ACC112 (cell line): ENCODE measurements around the gene MCM5.

Experiments used
- H2AFZ ChIP-seq: fragments of 200-600 bp; sonication (generic); one replicate; pipeline ENCODE4 v1.6.0; 2017; ENCODE audit warnings: antibody characterized with exemption, low read length; ENCODE audit not compliant: unreplicated experiment
- H3K27ac ChIP-seq: fragments of 200-600 bp; sonication (generic); 2 replicates; pipeline ENCODE4 v1.5.1; 2014; ENCODE audit warnings: low read depth, mild to moderate bottlenecking, antibody characterized with exemption, low read length, moderate library complexity
- H3K27me3 ChIP-seq: fragments of 200-600 bp; sonication (generic); 2 replicates; pipeline ENCODE4 v1.6.1; 2014; ENCODE audit warnings: mild to moderate bottlenecking, antibody characterized with exemption, low read length, moderate library complexity, mixed read lengths; ENCODE audit not compliant: insufficient read depth
- H3K36me3 ChIP-seq: fragments of 200-600 bp; sonication (generic); 2 replicates; pipeline ENCODE4 v1.6.1; 2016; ENCODE audit warnings: mild to moderate bottlenecking, antibody characterized with exemption, low read length, moderate library complexity, mixed read lengths; ENCODE audit not compliant: insufficient read depth
- H3K4me1 ChIP-seq: fragments of 200-600 bp; sonication (generic); one replicate; pipeline ENCODE4 v1.6.1; 2016; ENCODE audit warnings: low read length, mixed read lengths; ENCODE audit not compliant: insufficient read depth, unreplicated experiment, control insufficient read depth
- H3K4me3 ChIP-seq: fragments of 200-600 bp; sonication (generic); 2 replicates; pipeline ENCODE4 v1.5.1; 2014; ENCODE audit warnings: mild to moderate bottlenecking, low read depth, low read length
- H3K79me2 ChIP-seq: fragments of 200-600 bp; sonication (generic); one replicate; pipeline ENCODE4 v1.6.0; 2016; ENCODE audit warnings: low read length; ENCODE audit not compliant: control insufficient read depth, unreplicated experiment, insufficient read depth

MCM5 gene

GRCh38 chr22:35379146-35379993 lies 20.6 kb upstream of the MCM5 start:
- peaks cover 8% of the 10 kb centered on the region; the same call in 1 of the 2 replicates for H3K36me3 ChIP-seq
- peaks cover 20% of the 10 kb centered on the region for H3K79me2 ChIP-seq
- H3K4me1 ChIP-seq = peaks cover 44% of the 10 kb centered on the region
- no peaks in the 10 kb centered on the region for H3K27me3 ChIP-seq
- H3K27ac ChIP-seq = no peak overlapping the region
- no peak overlapping the region for H3K4me3 ChIP-seq
- no peak overlapping the region for H2AFZ ChIP-seq

GRCh38 chr22:35380013-35380412 lies 19.9 kb upstream of the MCM5 start:
- H3K4me1 ChIP-seq = peaks cover 44% of the 10 kb centered on the region
- H3K36me3 ChIP-seq = peaks cover 8% of the 10 kb centered on the region; the same call in 1 of the 2 replicates
- H3K79me2 ChIP-seq = peaks cover 20% of the 10 kb centered on the region
- H3K27me3 ChIP-seq = no peaks in the 10 kb centered on the region
- peak overlapping the region; percentile 68; the same call in 1 of the 2 replicates for H3K27ac ChIP-seq
- 0 out of 2 replicates have a peak overlapping the region, but pooled peaks have one; percentile 97 for H3K4me3 ChIP-seq
- no peak overlapping the region for H2AFZ ChIP-seq

GRCh38 chr22:35380537-35381423 lies 19.2 kb upstream of the MCM5 start, which contains the start of gene HMOX1:
HMOX1 (plus strand) TSS chr22:35381096; CDS start chr22:35381174, 78 bp downstream.
- Histone ChIP-seq H3K27ac (peak within 1 kb of the TSS; percentile 68), H3K4me3 (peak within 1 kb of the TSS; percentile 97), H3K36me3 (peaks cover 8% of the 10 kb centered on the region; the same call in 1 of the 2 replicates), H3K27me3 (no peaks in the 10 kb centered on the region), H3K4me1 (peaks cover 37% of the 10 kb centered on the region), H3K79me2 (peaks cover 22% of the 10 kb centered on the region), H2AFZ (peak within 1 kb of the TSS; percentile 89)

- peaks cover 8% of the 10 kb centered on the region; the same call in 1 of the 2 replicates for H3K36me3 ChIP-seq
- no peaks in the 10 kb centered on the region for H3K27me3 ChIP-seq
- peaks cover 22% of the 10 kb centered on the region for H3K79me2 ChIP-seq
- H3K27ac ChIP-seq = peak overlapping the region; percentile 68
- peaks cover 35% of the 10 kb centered on the region for H3K4me1 ChIP-seq
- H2AFZ ChIP-seq = peak overlapping the region; percentile 89
- peak overlapping the region; percentile 97 for H3K4me3 ChIP-seq
Observed at GRCh38 chr22:35381424-35382009, 18.4 kb upstream of the MCM5 start.

- H3K27ac ChIP-seq = no peak overlapping the region
- peak overlapping the region; percentile 51 for H3K4me3 ChIP-seq
- H2AFZ ChIP-seq = no peak overlapping the region
- no peaks in the 10 kb centered on the region for H3K27me3 ChIP-seq
- H3K4me1 ChIP-seq = peaks cover 19% of the 10 kb centered on the region
- peaks cover 8% of the 10 kb centered on the region; the same call in 1 of the 2 replicates for H3K36me3 ChIP-seq
- peaks cover 22% of the 10 kb centered on the region for H3K79me2 ChIP-seq
Observed at GRCh38 chr22:35383679-35384071, 16.3 kb upstream of the MCM5 start.

GRCh38 chr22:35384527-35384926 lies 15.4 kb upstream of the MCM5 start:
- Histone ChIP-seq H3K27ac (no peak overlapping the region), H3K4me1 (peaks cover 19% of the 10 kb centered on the region), H3K27me3 (no peaks in the 10 kb centered on the region), H2AFZ (no peak overlapping the region), H3K36me3 (peaks cover 8% of the 10 kb centered on the region; the same call in 1 of the 2 replicates), H3K79me2 (peaks cover 22% of the 10 kb centered on the region), H3K4me3 (no peak overlapping the region)

- H3K27me3 ChIP-seq = no peaks in the 10 kb centered on the region
- H3K4me1 ChIP-seq = peaks cover 14% of the 10 kb centered on the region
- H3K27ac ChIP-seq = no peak overlapping the region
- H3K4me3 ChIP-seq = no peak overlapping the region
- H3K36me3 ChIP-seq = peaks cover 8% of the 10 kb centered on the region; the same call in 1 of the 2 replicates
- peaks cover 22% of the 10 kb centered on the region for H3K79me2 ChIP-seq
- no peak overlapping the region for H2AFZ ChIP-seq
Observed at GRCh38 chr22:35384975-35385588, 14.9 kb upstream of the MCM5 start.

- no peak overlapping the region for H2AFZ ChIP-seq
- H3K36me3 ChIP-seq = peaks cover 8% of the 10 kb centered on the region; the same call in 1 of the 2 replicates
- no peaks in the 10 kb centered on the region for H3K27me3 ChIP-seq
- H3K4me1 ChIP-seq = peaks cover 8% of the 10 kb centered on the region
- H3K27ac ChIP-seq = no peak overlapping the region
- no peak overlapping the region for H3K4me3 ChIP-seq
- peaks cover 15% of the 10 kb centered on the region for H3K79me2 ChIP-seq
Observed at GRCh38 chr22:35386670-35387288, 13.2 kb upstream of the MCM5 start.

- H3K27me3 ChIP-seq = no peaks in the 10 kb centered on the region
- H3K4me3 ChIP-seq = no peak overlapping the region
- H2AFZ ChIP-seq = no peak overlapping the region
- H3K4me1 ChIP-seq = peaks cover 4% of the 10 kb centered on the region
- no peaks in the 10 kb centered on the region for H3K79me2 ChIP-seq
- H3K27ac ChIP-seq = no peak overlapping the region
- H3K36me3 ChIP-seq = no peaks in the 10 kb centered on the region
Observed at GRCh38 chr22:35390933-35391332, 9.0 kb upstream of the MCM5 start.
